HepG2 (cell line): ENCODE results near the gene ARPC1B. TPM values are rescaled to one million over a fixed set of nuclear protein-coding genes. Genes with fewer than 3 reads are reported as not detected.

Experiments
- ATAC-seq: fragments of 200-7000 bp; cut with Tn5 transposase; 3 replicates; pipeline ENCODE4 v1.9.1; 2020; ENCODE audit warnings: mild to moderate bottlenecking, moderate library complexity
- BruUV-seq: library from RNA; stranded (reverse); fragments of 400-500 nt; replicated peaks from 2 replicates; lab custom pipeline; 2021; lab: Mats Ljungman, UMichigan
- CTCF ChIA-PET: fragments of 300-600 bp; formaldehyde crosslinking; extraction: SDS; loops from one replicate; lab custom pipeline; 2021; ENCODE audit warnings: low total read pairs, inconsistent platforms, low intra/inter-chr PET ratio; lab: Yijun Ruan, JAX
- POLR2A ChIA-PET: fragments of 350-600 bp; sonication (Branson Sonifier 250); formaldehyde crosslinking; loops from one replicate; lab custom pipeline; 2020; ENCODE audit warnings: antibody characterized with exemption, inconsistent platforms; lab: Yijun Ruan, JAX
- DNase-seq: peaks from one replicate; pipeline ENCODE4 v3.0.0-alpha.2; 2015; ENCODE audit warnings: low spot score
- FAIRE-seq: peaks from 3 replicates; lab custom pipeline; 2011; peaks lifted over from hg19 to GRCh38; lab: Jason Lieb, UNC
- H2AFZ ChIP-seq: one replicate; pipeline ENCODE4 v1.6.1; 2011; ENCODE audit warnings: low read length, inconsistent platforms
- H3K27ac ChIP-seq: fragments of 300-600 bp; 3 replicates; pipeline ENCODE4 v1.8.0; 2011; ENCODE audit warnings: mixed run types, mild to moderate bottlenecking, mixed read lengths, low read length, inconsistent platforms; ENCODE audit not compliant: insufficient read depth; ENCODE audit errors: extremely low read length
- H3K27me3 ChIP-seq, 2 experiments: fragments of 200-600 bp in 1 of 2; 2 replicates in 1 of 2; 3 replicates in 1 of 2; pipeline versions ENCODE4 v1.6.0 to v1.8.0; 2011; ENCODE audit warnings: low read length in 2 of 2, mild to moderate bottlenecking in 2 of 2, moderate library complexity in 2 of 2, inconsistent platforms in 1 of 2; ENCODE audit not compliant: insufficient read depth in 2 of 2, control insufficient read depth in 1 of 2
- H3K36me3 ChIP-seq, 2 experiments: fragments of 200-600 bp in 1 of 2; replicated peaks in 1 of 2; 2 replicates in 1 of 2; 3 replicates in 1 of 2; pipeline versions ENCODE4 v1.5.1 to v1.8.0; 2011; ENCODE audit warnings: low read length in 2 of 2, inconsistent platforms in 1 of 2; ENCODE audit not compliant: insufficient read depth in 2 of 2, control insufficient read depth in 1 of 2
- H3K4me1 ChIP-seq: 2 replicates; pipeline ENCODE4 v1.5.1; 2012; ENCODE audit warnings: low read length, inconsistent platforms; ENCODE audit not compliant: insufficient read depth
- H3K4me2 ChIP-seq: 2 replicates; pipeline ENCODE4 v1.6.0; 2011; ENCODE audit warnings: low read depth, low read length, inconsistent platforms
- H3K4me3 ChIP-seq, 3 experiments: fragments of 200-600 bp in 1 of 3; sonication (generic), shearing (Covaris generic) in 1 of 3; replicated peaks in 1 of 3; 2 replicates each; pipeline ENCODE4 v1.5.1; 2011 to 2016; ENCODE audit warnings: low read length in 3 of 3, inconsistent platforms in 2 of 3, low read depth in 2 of 3, mild to moderate bottlenecking in 2 of 3, control low read depth in 1 of 3, mixed read lengths in 1 of 3; ENCODE audit not compliant: insufficient read depth in 1 of 3
- H3K79me2 ChIP-seq: one replicate; pipeline ENCODE4 v1.6.1; 2011; ENCODE audit warnings: low read length, inconsistent platforms; ENCODE audit not compliant: insufficient read depth
- H3K9ac ChIP-seq: 2 replicates; pipeline ENCODE4 v1.6.0; 2011; ENCODE audit warnings: mild to moderate bottlenecking, low read depth, low read length, inconsistent platforms; ENCODE audit not compliant: insufficient read depth
- H3K9me3 ChIP-seq: 2 replicates; pipeline ENCODE4 v1.5.1; 2012; ENCODE audit warnings: mild to moderate bottlenecking, low read length
- H4K20me1 ChIP-seq: 2 replicates; pipeline ENCODE4 v1.6.0; 2011; ENCODE audit warnings: inconsistent platforms, mild to moderate bottlenecking, low read length, moderate library complexity; ENCODE audit not compliant: insufficient read depth
- DMAP1 ChIP-seq: IDR thresholded peaks from 2 replicates; pipeline ENCODE4 v1.6.1; 2016
- HNRNPK ChIP-seq: fragments of 200-400 bp; formaldehyde crosslinking; IDR thresholded peaks from 2 replicates; pipeline ENCODE4 v1.6.1; 2018; ENCODE audit warnings: low read length, low read depth, moderate library complexity, mild to moderate bottlenecking; ENCODE audit not compliant: poor library complexity, severe bottlenecking
- KLF13 ChIP-seq: sonication (generic); formaldehyde crosslinking; IDR thresholded peaks from 2 replicates; pipeline ENCODE4 v1.4.0; 2020; ENCODE audit warnings: mild to moderate bottlenecking, missing genetic modification reagents
- MAFF ChIP-seq: IDR thresholded peaks from 2 replicates; pipeline ENCODE4 v1.6.1; 2011; ENCODE audit warnings: low read depth, low read length, improper control_type of control experiment
- MEIS1 ChIP-seq: sonication (generic); formaldehyde crosslinking; IDR thresholded peaks from 2 replicates; pipeline ENCODE4 v1.9.0; 2021; ENCODE audit warnings: mild to moderate bottlenecking, missing genetic modification reagents, moderate library complexity, borderline replicate concordance
- PITX1 ChIP-seq: sonication (generic); formaldehyde crosslinking; IDR thresholded peaks from 2 replicates; pipeline ENCODE4 v1.5.1; 2020; ENCODE audit warnings: mild to moderate bottlenecking, missing genetic modification reagents
- PRDM4 ChIP-seq: sonication (generic); formaldehyde crosslinking; IDR thresholded peaks from 2 replicates; pipeline ENCODE4 v1.9.0; 2021; ENCODE audit warnings: missing genetic modification reagents, borderline replicate concordance
- RAD21 ChIP-seq: fragments of 450-650 bp; formaldehyde crosslinking; IDR thresholded peaks from 2 replicates; pipeline ENCODE4 v1.5.0; 2020; ENCODE audit warnings: mild to moderate bottlenecking
- SMARCE1 ChIP-seq: fragments of 450-650 bp; IDR thresholded peaks from 2 replicates; pipeline ENCODE4 v1.6.1; 2017; ENCODE audit warnings: borderline replicate concordance
- SNRNP70 ChIP-seq: fragments of 200-400 bp; formaldehyde crosslinking; IDR thresholded peaks from 2 replicates; pipeline ENCODE4 v1.6.1; 2017; ENCODE audit warnings: mild to moderate bottlenecking, low read depth, low read length, moderate library complexity
- TAF1 ChIP-seq: sonication (generic); formaldehyde crosslinking; IDR thresholded peaks from 2 replicates; pipeline ENCODE4 v1.4.0; 2020; ENCODE audit warnings: missing genetic modification reagents
- ZHX2 ChIP-seq, 2 experiments: sonication (generic) in 1 of 2; formaldehyde crosslinking in 1 of 2; IDR thresholded peaks; 2 replicates each; pipeline versions ENCODE4 v1.6.1 to v1.9.0; 2014 to 2022; ENCODE audit warnings: antibody characterized with exemption in 1 of 2, borderline replicate concordance in 1 of 2, inconsistent platforms in 1 of 2, low read depth in 1 of 2, missing genetic modification reagents in 1 of 2
- ZNF253 ChIP-seq: sonication (generic); formaldehyde crosslinking; IDR thresholded peaks from 2 replicates; pipeline ENCODE4 v1.8.0; 2022; ENCODE audit warnings: mild to moderate bottlenecking, missing genetic modification reagents, borderline replicate concordance
- ZNF484 ChIP-seq: sonication (generic); formaldehyde crosslinking; IDR thresholded peaks from 2 replicates; pipeline ENCODE4 v1.5.1; 2020; ENCODE audit warnings: mild to moderate bottlenecking, low read depth, missing genetic modification reagents, borderline replicate concordance
- ZNF557 ChIP-seq: sonication (generic); formaldehyde crosslinking; IDR thresholded peaks from 2 replicates; pipeline ENCODE4 v1.4.0; 2020; ENCODE audit warnings: missing genetic modification reagents
- ZNF777 ChIP-seq: sonication (generic); formaldehyde crosslinking; IDR thresholded peaks from 2 replicates; pipeline ENCODE4 v1.4.0; 2020; ENCODE audit warnings: missing genetic modification reagents
- WGBS: methylation state at CpG from one replicate; pipeline ENCODE4 v1.1.6; 2017; ENCODE audit warnings: low lambda C conversion rate; 5-methylcytosine and 5-hydroxymethylcytosine counted together
- in situ Hi-C: cut with HindIII; loops from 2 replicates; pipeline ENCODE4 v1.10.0; 2017; ENCODE audit warnings: low pct_unique_long_range_greater_than_20kb; ENCODE audit not compliant: extremely low pct_ligation_motif_present
- intact Hi-C: fragments of 100-400 bp; cut with micrococcal nuclease; formaldehyde crosslinking; loops from one replicate; pipeline ENCODE4 v1.10.0; 2022; ENCODE audit not compliant: unreplicated experiment
- polyA plus RNA-seq, 8 experiments: library from polyadenylated mRNA; depleted of rRNA in 3 of 8; stranded (reverse) in 7 of 8; unstranded in 1 of 8; fragments of >200 nt; fragmentation: Illumina TruSeq in 4 of 8; extraction: Trizol in 4 of 8; gene quantifications; 2 replicates each; pipeline versions ENCODE4 v1.2.1 to v1.2.3, GENCODE V29; 2011 to 2016; ENCODE audit warnings: low read depth in 4 of 8, missing spikeins in 1 of 8, mixed read lengths in 1 of 8; ENCODE audit not compliant: insufficient read depth in 1 of 8
- total RNA-seq, 5 experiments: library from RNA; depleted of rRNA; stranded (reverse); fragments of >200 nt; fragmentation: Illumina TruSeq; extraction: Trizol; gene quantifications; 2 replicates each; pipeline ENCODE4 v1.2.3, GENCODE V29; 2016; ENCODE audit warnings: low read depth in 1 of 5

ARPC1B gene
- total and polyA plus RNA-seq, 2 of the 13 experiments (the other 11 are each of a cell fraction or from before 2014, with no cell fraction given), result 72.9 to 89.1 TPM

- no peak overlapping the region for H3K9ac ChIP-seq
- ChIA-PET CTCF (no interaction called here), POLR2A (no interaction called here)
- in situ Hi-C loops (no loop called here), intact Hi-C loops (no loop called here)
- no peaks in the 10 kb centered on the region for H3K4me1 ChIP-seq
- H3K27me3 ChIP-seq, result no peaks in the 10 kb centered on the region
- WGBS, result 100% methylated on average over 5 of the region's 5 CpGs
- no peaks in the 10 kb centered on the region for H4K20me1 ChIP-seq
- no peak overlapping the region for H2AFZ ChIP-seq
- no peaks in the 10 kb centered on the region for H3K79me2 ChIP-seq
- ATAC-seq, result no peak
- H3K4me2 ChIP-seq, result no peak overlapping the region
- no TSS peak for BruUV-seq
- H3K9me3 ChIP-seq, result no peaks in the 10 kb centered on the region
- no peak overlapping the region for H3K4me3 ChIP-seq
- peaks cover 11 to 61% of the 10 kb centered on the region in 2 experiments; a peak in 4 of 5 replicates for H3K36me3 ChIP-seq
- no peak for DNase-seq
- no peak for FAIRE-seq
- no peak overlapping the region for H3K27ac ChIP-seq
- TF ChIP-seq KLF13 (CRISPR knock-in tag), result no peak
- TF ChIP-seq MAFF, result no peak
- TF ChIP-seq ZNF484 (CRISPR knock-in tag), result no peak
- TF ChIP-seq MEIS1 (CRISPR knock-in tag), result no peak
- TF ChIP-seq ZNF253 (CRISPR knock-in tag), result no peak
- no peak for TF ChIP-seq PITX1 (CRISPR knock-in tag)
- no peak for TF ChIP-seq ZNF777 (CRISPR knock-in tag)
- TF ChIP-seq SNRNP70, result no peak
- no peak for TF ChIP-seq RAD21 (CRISPR knock-in tag)
- no peak for TF ChIP-seq ZNF557 (CRISPR knock-in tag)
- TF ChIP-seq ZHX2 (IDR thresholded peaks at IDR 0.05; ENCODE audit: low read depth), result no peak
- no peak for TF ChIP-seq ZHX2 (CRISPR knock-in tag; IDR thresholded peaks at IDR 0.05; ENCODE audit: borderline replicate concordance)
- TF ChIP-seq HNRNPK, result no peak
- TF ChIP-seq SMARCE1, result no peak
- no peak for TF ChIP-seq DMAP1
- no peak for TF ChIP-seq TAF1 (CRISPR knock-in tag)
- no peak for TF ChIP-seq PRDM4 (CRISPR knock-in tag)
These were observed 22.3 kb upstream of the ARPC1B start for GRCh38 chr7:99352247-99352646.
